AG04449 (cell line): Measurements from ENCODE around the gene PARVA.
"Not testable (repeated sequence)": the region's sequence is repeated elsewhere in the genome, so short reads cannot be mapped to it uniquely, and the experiment has no call there.

Experiments
- CTCF ChIA-PET: fragments of 350-600 bp; formaldehyde crosslinking; extraction: SDS; loops from one replicate; lab custom pipeline; 2021; ENCODE audit warnings: antibody characterized with exemption; lab: Yijun Ruan, JAX
- POLR2A ChIA-PET: fragments of 400-600, 350-600 bp; formaldehyde crosslinking; extraction: SDS; loops from one replicate; lab custom pipeline; 2020; ENCODE audit warnings: antibody characterized with exemption, inconsistent platforms; lab: Yijun Ruan, JAX
- DNase-seq: peaks from one replicate; pipeline ENCODE4 v3.0.0-alpha.2; 2010; ENCODE audit warnings: low read depth, low spot score
- H3K4me3 ChIP-seq: 2 replicates; pipeline ENCODE4 v1.5.1; 2011; ENCODE audit warnings: low read depth, mild to moderate bottlenecking, control low read depth, low read length
- CTCF ChIP-seq: IDR thresholded peaks from one replicate; pipeline ENCODE4 v1.5.1; 2011; ENCODE audit warnings: mild to moderate bottlenecking, moderate library complexity, low read length, control low read depth, inconsistent platforms; ENCODE audit not compliant: insufficient read depth; ENCODE audit errors: missing control alignments

PARVA gene

GRCh38 chr11:12512826-12513395, 135.5 kb downstream of the PARVA start:
- CTCF ChIA-PET = interaction anchor here (1.2 to 1.4 kb wide), 2 partner anchors 18 to 160 kb away, joined by 3 to 5 read pairs; no protein-coding TSS in a partner anchor
- TF ChIP-seq CTCF = no peak
- no peak for DNase-seq
- POLR2A ChIA-PET = no interaction called here
- H3K4me3 ChIP-seq = no peak overlapping the region

GRCh38 chr11:12516387-12517105, 139.2 kb downstream of the PARVA start:
- no peak overlapping the region for H3K4me3 ChIP-seq
- DNase-seq = no peak
- CTCF ChIA-PET = interaction anchor here (1.0 to 2.0 kb wide), 5 partner anchors 10 to 372 kb away, joined by 3 to 7 read pairs (median 4); no protein-coding TSS in a partner anchor
- POLR2A ChIA-PET = no interaction called here
- TF ChIP-seq CTCF = no peak

GRCh38 chr11:12517306-12517705, 139.9 kb downstream of the PARVA start:
- CTCF ChIA-PET = no interaction called here
- no peak for DNase-seq
- H3K4me3 ChIP-seq = no peak overlapping the region
- TF ChIP-seq CTCF = no peak
- POLR2A ChIA-PET = no interaction called here

GRCh38 chr11:12517741-12518140, 140.4 kb downstream of the PARVA start:
- ChIA-PET POLR2A (no interaction called here), CTCF (no interaction called here)
- H3K4me3 ChIP-seq = no peak overlapping the region
- TF ChIP-seq CTCF = no peak
- DNase-seq = no peak

- POLR2A ChIA-PET = no interaction called here
- no peak for DNase-seq
- TF ChIP-seq CTCF = no peak
- no peak overlapping the region for H3K4me3 ChIP-seq
- CTCF ChIA-PET = interaction anchor here (0.5 kb wide), 1 partner anchor 379 kb away, joined by 3 read pairs; no protein-coding TSS in a partner anchor
Measured at GRCh38 chr11:12518606-12519385, 141.4 kb downstream of the PARVA start.

- no peak for TF ChIP-seq CTCF
- no peak for DNase-seq
- no peak overlapping the region for H3K4me3 ChIP-seq
- POLR2A ChIA-PET = no interaction called here
- CTCF ChIA-PET = interaction anchor here (0.7 kb wide), 1 partner anchor 9 kb away, joined by 3 read pairs; no protein-coding TSS in a partner anchor
Measured at GRCh38 chr11:12520054-12520453, 142.7 kb downstream of the PARVA start.

GRCh38 chr11:12520576-12520975, 143.2 kb downstream of the PARVA start:
- POLR2A ChIA-PET, DNase-seq, H3K4me3 ChIP-seq: not testable (repeated sequence)
- CTCF ChIA-PET = interaction anchor here (0.7 kb wide), 1 partner anchor 10 kb away, joined by 3 read pairs; no protein-coding TSS in a partner anchor
